ENCODE data around the gene AP1AR.
"Not testable (repeated sequence)": the region's sequence is repeated elsewhere in the genome, so short reads cannot be mapped to it uniquely, and the experiment has no call there.

Gene AP1AR

GRCh38 chr4:112296949-112297880, 65.6 kb downstream of the AP1AR start, which contains the start of gene ALPK1:
Gene ALPK1 (plus strand): TSS chr4:112297369.
- Mint-ChIP-seq H3K4me3 (peak within 1 kb of the TSS; percentile 78 to 81), H3K9me3 (no peaks in the 10 kb centered on the region), H3K36me3 (no peaks in the 10 kb centered on the region), H3K27me3 (no peaks in the 10 kb centered on the region), H3K4me1 (peaks cover 5 to 10% of the 10 kb centered on the region in 2 donors), H3K27ac (peak within 1 kb of the TSS; percentile 81)
- ATAC-seq (replicated peaks) (peak; percentile 94 to 98), DNase-seq (no peak)

DNA sequence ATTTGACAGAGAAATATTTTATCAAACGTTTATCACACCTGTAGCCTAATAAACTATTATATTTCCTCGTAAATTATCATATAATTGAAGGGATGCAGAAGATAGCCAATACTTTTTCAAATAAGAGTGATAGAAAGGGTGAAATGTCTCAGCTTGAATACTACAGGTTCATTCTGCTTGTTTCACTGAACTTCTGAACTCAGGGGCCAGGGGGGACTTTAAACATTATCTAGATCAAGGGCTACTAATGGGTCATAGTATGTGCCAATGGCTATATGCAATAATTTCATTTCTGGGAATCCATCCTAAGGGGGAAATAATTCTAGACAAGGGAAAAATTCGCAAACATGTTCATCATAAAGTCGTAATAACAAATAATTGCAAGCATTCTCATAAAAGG, 68.1 kb downstream of the AP1AR start:
- DNase-seq (no peak), ATAC-seq (replicated peaks) (no peak)
- no peak overlapping the region for H3K4me3 Mint-ChIP-seq
- no peaks in the 10 kb centered on the region for H3K36me3 Mint-ChIP-seq
- H3K9me3 Mint-ChIP-seq = no peaks in the 10 kb centered on the region
- no peak overlapping the region for H3K27ac Mint-ChIP-seq
- H3K27me3 Mint-ChIP-seq = no peaks in the 10 kb centered on the region
- peaks cover 5 to 10% of the 10 kb centered on the region in 2 donors for H3K4me1 Mint-ChIP-seq

DNA sequence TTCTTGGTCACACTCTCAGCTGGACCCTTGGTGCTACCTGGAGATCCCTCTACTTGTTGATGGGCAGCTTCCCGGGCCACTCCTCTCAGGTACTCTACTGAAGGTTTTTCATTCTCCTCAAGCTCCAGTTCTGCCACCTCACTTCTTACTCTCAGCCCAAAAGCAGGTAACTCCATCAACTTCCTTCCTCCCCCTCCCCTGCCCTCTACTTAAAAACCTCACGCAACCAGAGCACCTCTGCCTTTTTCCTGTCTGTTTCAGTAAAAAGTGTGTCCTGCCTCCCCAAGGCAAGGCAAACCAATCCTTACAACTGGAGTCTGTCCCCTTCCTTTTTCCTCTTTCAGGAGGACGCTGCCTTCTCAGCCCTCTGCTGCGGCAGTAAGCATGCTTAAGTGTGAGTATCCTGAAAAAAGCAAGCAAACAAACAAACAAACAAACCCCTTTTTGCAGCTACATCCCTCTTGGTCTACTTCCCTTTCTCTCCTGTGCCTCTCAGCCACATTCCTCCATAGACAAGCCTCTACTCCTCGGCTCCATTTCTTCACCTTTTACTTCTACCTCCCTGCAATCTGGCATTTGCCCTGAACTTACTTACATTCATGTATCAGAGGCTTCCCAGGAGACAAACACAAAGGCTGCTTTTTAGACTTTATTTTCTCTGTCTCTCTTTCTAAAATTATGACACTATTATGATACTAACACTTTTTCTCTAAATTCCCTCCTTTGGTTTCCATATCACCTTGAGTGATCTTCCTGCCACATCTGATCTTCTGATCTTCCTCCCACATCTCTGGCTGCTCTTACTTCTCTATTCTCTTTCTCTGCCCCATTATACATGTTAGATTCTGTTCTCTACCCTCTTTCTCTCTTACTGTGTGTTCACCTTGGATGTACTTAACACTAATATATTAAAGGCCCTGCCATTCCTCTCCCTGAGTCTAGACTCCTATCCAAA, 71.0 kb downstream of the AP1AR start:
- H3K36me3 Mint-ChIP-seq = no peaks in the 10 kb centered on the region
- peak; percentile 45 to 51 for ATAC-seq (replicated peaks)

DNA sequence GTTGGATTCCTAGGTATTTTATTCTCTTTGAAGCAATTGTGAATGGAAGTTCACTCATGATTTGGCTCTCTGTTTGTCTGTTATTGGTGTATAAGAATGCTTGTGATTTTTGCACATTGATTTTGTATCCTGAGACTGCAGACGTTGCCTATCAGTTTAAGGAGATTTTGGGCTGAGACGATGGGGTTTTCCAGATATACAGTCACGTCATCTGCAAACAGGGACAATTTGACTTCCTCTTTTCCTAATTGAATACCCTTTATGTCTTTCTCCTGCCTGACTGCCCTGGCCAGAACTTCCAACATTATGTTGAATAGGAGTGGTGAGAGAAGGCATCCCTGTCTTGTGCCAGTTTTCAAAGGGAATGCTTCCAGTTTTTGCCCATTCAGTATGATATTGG, 73.9 kb downstream of the AP1AR start:
- H3K9me3 Mint-ChIP-seq; H3K4me1 Mint-ChIP-seq; H3K27ac Mint-ChIP-seq; H3K4me3 Mint-ChIP-seq; ATAC-seq (replicated peaks); H3K36me3 Mint-ChIP-seq; DNase-seq; H3K27me3 Mint-ChIP-seq: not testable (repeated sequence)

More for the DNA sequence above, 71.0 kb downstream of the AP1AR start:
- peaks cover 12 to 13% of the 10 kb centered on the region in 2 donors for H3K4me1 Mint-ChIP-seq
- H3K4me3 Mint-ChIP-seq = no peak overlapping the region
- no peaks in the 10 kb centered on the region for H3K27me3 Mint-ChIP-seq
- H3K27ac Mint-ChIP-seq = no peak overlapping the region
- DNase-seq = no peak
- no peaks in the 10 kb centered on the region for H3K9me3 Mint-ChIP-seq

GRCh38 chr4:112309263-112309791, 77.7 kb downstream of the AP1AR start:
- H3K4me3 Mint-ChIP-seq; ATAC-seq (replicated peaks); DNase-seq; H3K27me3 Mint-ChIP-seq; H3K36me3 Mint-ChIP-seq; H3K9me3 Mint-ChIP-seq; H3K27ac Mint-ChIP-seq: not testable (repeated sequence)
- peaks cover 13% of the 10 kb centered on the region in 2 donors for H3K4me1 Mint-ChIP-seq

DNA sequence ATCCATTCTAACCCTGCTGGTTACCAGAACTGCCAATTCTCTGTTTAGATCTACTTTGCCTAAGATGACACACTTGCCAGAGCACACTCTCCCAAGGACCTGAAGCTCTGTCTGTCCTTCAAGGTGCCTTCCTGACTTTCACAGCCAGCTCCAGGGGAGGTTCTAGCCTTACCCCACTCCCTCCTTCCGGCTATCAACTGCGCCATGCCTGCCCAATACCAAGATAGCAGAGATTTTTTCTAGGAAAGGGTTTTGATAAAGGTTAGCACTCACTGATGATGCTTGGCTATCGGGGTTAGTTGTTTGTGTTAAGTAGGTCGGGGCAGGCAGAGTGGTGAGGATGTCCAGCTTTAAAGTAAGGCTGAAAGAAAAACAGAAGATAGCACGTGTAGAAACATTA, 79.9 kb downstream of the AP1AR start:
- no peak overlapping the region for H3K4me3 Mint-ChIP-seq
- peaks cover 3% of the 10 kb centered on the region in 2 donors for H3K36me3 Mint-ChIP-seq
- no peaks in the 10 kb centered on the region for H3K27me3 Mint-ChIP-seq
- H3K27ac Mint-ChIP-seq = no peak overlapping the region
- no peaks in the 10 kb centered on the region for H3K9me3 Mint-ChIP-seq
- ATAC-seq (replicated peaks) (no peak), DNase-seq (no peak)
- H3K4me1 Mint-ChIP-seq = peaks cover 18 to 19% of the 10 kb centered on the region in 2 donors

- ATAC-seq (replicated peaks) (peak; percentile 84 to 86), DNase-seq (no peak)
- no peaks in the 10 kb centered on the region for H3K27me3 Mint-ChIP-seq
- no peak overlapping the region for H3K27ac Mint-ChIP-seq
- no peaks in the 10 kb centered on the region for H3K9me3 Mint-ChIP-seq
- peaks cover 5 to 6% of the 10 kb centered on the region in 2 donors for H3K36me3 Mint-ChIP-seq
- peaks cover 12 to 15% of the 10 kb centered on the region in 2 donors for H3K4me1 Mint-ChIP-seq
- no peak overlapping the region for H3K4me3 Mint-ChIP-seq
These were observed 81.1 kb downstream of the AP1AR start for GRCh38 chr4:112312610-112313239.

- no peak for DNase-seq
- no peak for ATAC-seq (replicated peaks)
- Mint-ChIP-seq H3K27me3 (no peaks in the 10 kb centered on the region), H3K36me3 (peaks cover 6 to 7% of the 10 kb centered on the region in 2 donors), H3K27ac (no peak overlapping the region), H3K4me3 (no peak overlapping the region), H3K9me3 (no peaks in the 10 kb centered on the region), H3K4me1 (peaks cover 18 to 25% of the 10 kb centered on the region in 2 donors)
These were observed 83.9 kb downstream of the AP1AR start for GRCh38 chr4:112315446-112315845.

GRCh38 chr4:112316360-112316759, 84.8 kb downstream of the AP1AR start:
- DNase-seq (no peak), ATAC-seq (replicated peaks) (peak in 1 of 2 donors; percentile 26)
- Mint-ChIP-seq H3K27me3 (no peaks in the 10 kb centered on the region), H3K36me3 (peaks cover 6 to 7% of the 10 kb centered on the region in 2 donors), H3K27ac (no peak overlapping the region), H3K4me1 (peaks cover 20 to 29% of the 10 kb centered on the region in 2 donors), H3K4me3 (peak overlapping the region in 1 of 2 donors; percentile 7), H3K9me3 (no peaks in the 10 kb centered on the region)

DNA sequence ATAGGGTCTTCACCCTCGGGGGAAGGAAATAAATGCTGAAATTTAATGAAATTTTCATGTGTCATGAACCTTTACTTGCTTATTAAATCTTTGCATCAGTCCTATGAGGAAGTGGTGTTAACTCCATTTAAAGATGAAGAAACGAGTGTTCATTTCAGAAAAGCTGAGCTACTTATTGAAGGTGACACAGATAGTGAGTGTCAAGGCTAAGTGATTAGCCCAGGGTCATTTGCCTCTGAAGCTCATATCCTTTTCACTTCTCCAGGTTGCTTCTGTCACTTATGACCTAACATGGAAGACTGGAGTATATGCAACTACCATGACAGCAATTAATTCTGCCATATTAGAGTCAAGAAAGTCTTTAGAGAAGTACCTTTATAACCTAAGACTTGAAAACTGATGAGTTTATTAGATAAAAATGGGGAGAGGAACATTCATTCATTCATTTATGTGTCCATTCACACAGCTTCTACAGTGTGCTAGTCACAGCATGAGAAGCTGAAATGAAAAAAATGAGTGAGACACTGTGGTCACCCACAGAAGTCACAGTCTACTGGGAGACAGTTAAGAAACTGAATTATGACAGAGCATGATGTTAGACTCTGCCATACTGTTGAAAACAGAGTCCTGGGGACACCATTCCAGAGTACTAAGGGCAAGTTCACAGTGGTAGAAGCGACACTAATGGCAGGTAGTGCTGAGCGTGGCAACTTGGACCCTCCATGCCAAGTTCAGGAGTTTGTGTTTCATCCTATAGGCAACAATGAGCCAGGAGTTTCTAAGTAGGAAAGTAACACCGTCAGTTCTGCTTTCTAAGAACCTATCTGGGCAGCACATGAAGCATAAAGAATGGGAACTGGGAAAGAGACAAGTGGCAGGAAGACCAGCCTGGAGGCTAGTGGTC, 86.9 kb downstream of the AP1AR start:
- Mint-ChIP-seq H3K27ac (no peak overlapping the region), H3K36me3 (peaks cover 6 to 7% of the 10 kb centered on the region in 2 donors), H3K27me3 (no peaks in the 10 kb centered on the region), H3K4me1 (peaks cover 19 to 24% of the 10 kb centered on the region in 2 donors), H3K9me3 (no peaks in the 10 kb centered on the region), H3K4me3 (no peak overlapping the region)
- DNase-seq (no peak), ATAC-seq (replicated peaks) (peak; percentile 78 to 80)
